RWPE1 (cell line): ENCODE data around the gene ATE1.
"Not testable (repeated sequence)": the region's sequence is repeated elsewhere in the genome, so short reads cannot be mapped to it uniquely, and the experiment has no call there.

ENCODE experiments used
- CTCF ChIA-PET: fragments of 350-600 bp; sonication (Branson Sonifier 250); formaldehyde crosslinking; extraction: SDS; loops from one replicate; lab custom pipeline; 2021; lab: Yijun Ruan, JAX
- POLR2A ChIA-PET: fragments of 400-600 bp; formaldehyde crosslinking; extraction: SDS; loops from one replicate; lab custom pipeline; 2020; ENCODE audit warnings: antibody characterized with exemption; ENCODE audit not compliant: low non-redundant PET; lab: Yijun Ruan, JAX
- DNase-seq: peaks from one replicate; pipeline ENCODE4 v3.0.0; 2012; ENCODE audit warnings: low spot score
- H3K27ac ChIP-seq: fragments of 450-650 bp; 2 replicates; pipeline ENCODE4 v1.5.1; 2017
- CTCF ChIP-seq: fragments of 450-650 bp; conservative IDR thresholded peaks from 2 replicates; pipeline ENCODE4 v1.5.1; 2017; ENCODE audit warnings: low read depth, mild to moderate bottlenecking

Gene ATE1

GRCh38 chr10:121927841-121928527 is at the start of gene ATE1:
Gene ATE1 (minus strand): TSS chr10:121928031. CDS start chr10:121927949, 82 bp downstream.
- ChIA-PET POLR2A (interaction anchor here (0.5 to 1.0 kb wide), 3 partner anchors 47 to 210 kb away, joined by 3 read pairs; partner anchors contain the start of gene NSMCE4A), CTCF (interaction anchor here (0.6 to 1.0 kb wide), 4 partner anchors 28 to 873 kb away, joined by 3 to 5 read pairs (median 3); no protein-coding TSS in a partner anchor)
- TF ChIP-seq CTCF = no peak
- peak within 1 kb of the TSS; percentile 97 for H3K27ac ChIP-seq
- peak; percentile 89 for DNase-seq

GRCh38 chr10:121976607-121977006 is 48.8 kb upstream of the ATE1 start:
- DNase-seq = no peak
- H3K27ac ChIP-seq = no peak overlapping the region
- CTCF ChIA-PET = interaction anchor here (1.2 to 1.4 kb wide), 2 partner anchors 136 to 165 kb away, joined by 3 to 4 read pairs; no protein-coding TSS in a partner anchor
- no peak for TF ChIP-seq CTCF
- POLR2A ChIA-PET = no interaction called here

- POLR2A ChIA-PET = interaction anchor here (1.0 to 1.7 kb wide), 2 partner anchors 48 to 126 kb away, joined by 3 to 4 read pairs; partner anchors contain the start of gene ATE1
- no peak for DNase-seq
- peak overlapping the region; percentile 96 for H3K27ac ChIP-seq
- peak; percentile 92 for TF ChIP-seq CTCF
- CTCF ChIA-PET = interaction anchor here (0.6 to 1.7 kb wide), 16 partner anchors 9 to 984 kb away, joined by 3 to 10 read pairs (median 4); no protein-coding TSS in a partner anchor
Observed at GRCh38 chr10:121975295-121976086, 47.7 kb upstream of the ATE1 start.

GRCh38 chr10:121974535-121975294 is 46.9 kb upstream of the ATE1 start, which contains the start of gene NSMCE4A:
Gene NSMCE4A (minus strand): TSS chr10:121975217. CDS start chr10:121975165, 52 bp downstream.
- ChIA-PET POLR2A (interaction anchor here (0.6 to 1.7 kb wide), 4 partner anchors 39 to 127 kb away, joined by 3 to 5 read pairs (median 4); partner anchors contain the start of gene ATE1), CTCF (interaction anchor here (0.6 to 2.0 kb wide), 13 partner anchors 8 to 224 kb away, joined by 3 to 10 read pairs (median 4); no protein-coding TSS in a partner anchor)
- TF ChIP-seq CTCF = no peak
- peak within 1 kb of the TSS; percentile 96 for H3K27ac ChIP-seq
- peak; percentile 88 for DNase-seq

GRCh38 chr10:121974019-121974534 is 46.2 kb upstream of the ATE1 start:
- POLR2A ChIA-PET = interaction anchor here (0.6 to 1.7 kb wide), 5 partner anchors 40 to 128 kb away, joined by 3 to 5 read pairs (median 4); partner anchors contain the start of gene ATE1
- TF ChIP-seq CTCF = no peak
- DNase-seq = no peak
- CTCF ChIA-PET = interaction anchor here (0.6 to 2.0 kb wide), 4 partner anchors 70 to 139 kb away, joined by 3 to 8 read pairs (median 3); no protein-coding TSS in a partner anchor
- H3K27ac ChIP-seq = peak overlapping the region; percentile 96

GRCh38 chr10:121969086-121969485 is 41.3 kb upstream of the ATE1 start:
- CTCF ChIA-PET = interaction anchor here (1.2 kb wide), 1 partner anchor 83 kb away, joined by 5 read pairs; no protein-coding TSS in a partner anchor
- H3K27ac ChIP-seq, DNase-seq, POLR2A ChIA-PET: not testable (repeated sequence)
